WTC11 (cell line): ENCODE data around the gene INPP4A. TPM values are rescaled to one million over a fixed set of nuclear protein-coding genes. Genes with fewer than 3 reads are reported as not detected.

Experiments used
- ATAC-seq: fragments of 200-7000 bp; cut with Tn5 transposase; 2 replicates; pipeline ENCODE4 v1.10.0; 2021; ENCODE audit warnings: mild to moderate bottlenecking, moderate library complexity
- CTCF ChIA-PET: fragments of 300-600 bp; sonication (Branson Sonifier 250); formaldehyde crosslinking; loops from one replicate; lab custom pipeline; 2021; ENCODE audit warnings: antibody characterized with exemption; lab: Charles Lee
- POLR2A ChIA-PET: fragments of 350-600 bp; sonication (Branson Sonifier 250); formaldehyde crosslinking; loops from one replicate; lab custom pipeline; 2021; ENCODE audit warnings: antibody characterized with exemption; lab: Charles Lee
- DNase-seq: peaks from one replicate; pipeline ENCODE4 v3.0.0; 2021; ENCODE audit warnings: low spot score
- H3K27ac Mint-ChIP-seq: 2 replicates; pipeline ENCODE4 v1.8.0; 2021; ENCODE audit warnings: mixed read lengths
- H3K27me3 Mint-ChIP-seq: 2 replicates; pipeline ENCODE4 v1.8.0; 2021; ENCODE audit warnings: low read depth, mild to moderate bottlenecking, moderate library complexity, mixed read lengths
- H3K36me3 Mint-ChIP-seq: 2 replicates; pipeline ENCODE4 v1.8.0; 2021; ENCODE audit warnings: mixed read lengths
- H3K4me1 Mint-ChIP-seq: 2 replicates; pipeline ENCODE4 v1.8.0; 2022; ENCODE audit warnings: mixed read lengths
- H3K4me3 Mint-ChIP-seq: 2 replicates; pipeline ENCODE4 v1.8.0; 2021; ENCODE audit warnings: mild to moderate bottlenecking, moderate library complexity, mixed read lengths
- H3K9me3 Mint-ChIP-seq: 2 replicates; pipeline ENCODE4 v1.8.0; 2021; ENCODE audit warnings: mixed read lengths
- AFF4 ChIP-seq: sonication (generic); formaldehyde crosslinking; IDR thresholded peaks from 2 replicates; pipeline ENCODE4 v1.8.1; 2023; ENCODE audit warnings: mild to moderate bottlenecking, missing genetic modification reagents, borderline replicate concordance
- ATF6 ChIP-seq: sonication (generic); formaldehyde crosslinking; IDR thresholded peaks from 2 replicates; pipeline ENCODE4 v1.8.1; 2023; ENCODE audit warnings: mild to moderate bottlenecking, missing genetic modification reagents
- CREB1 ChIP-seq: sonication (generic); formaldehyde crosslinking; IDR thresholded peaks from 2 replicates; pipeline ENCODE4 v1.8.0; 2023; ENCODE audit warnings: mild to moderate bottlenecking, missing genetic modification reagents
- CREM ChIP-seq: sonication (generic); formaldehyde crosslinking; IDR thresholded peaks from 2 replicates; pipeline ENCODE4 v1.8.1; 2022; ENCODE audit warnings: mild to moderate bottlenecking, missing genetic modification reagents, moderate library complexity
- ESRRA ChIP-seq: sonication (generic); formaldehyde crosslinking; IDR thresholded peaks from 2 replicates; pipeline ENCODE4 v1.8.1; 2022; ENCODE audit warnings: mild to moderate bottlenecking, missing genetic modification reagents, borderline replicate concordance
- GRHL2 ChIP-seq: fragments of 250-450 bp; sonication (Bioruptor Pico); IDR thresholded peaks from 2 replicates; pipeline ENCODE4 v1.8.0; 2022; ENCODE audit warnings: mild to moderate bottlenecking, moderate library complexity; ENCODE audit not compliant: insufficient replicate concordance, severe bottlenecking
- HMGXB4 ChIP-seq: sonication (generic); formaldehyde crosslinking; IDR thresholded peaks from 2 replicates; pipeline ENCODE4 v1.8.1; 2023; ENCODE audit warnings: mild to moderate bottlenecking, moderate library complexity, missing genetic modification reagents
- IRF2 ChIP-seq: sonication (generic); formaldehyde crosslinking; IDR thresholded peaks from 2 replicates; pipeline ENCODE4 v1.8.0; 2022; ENCODE audit warnings: low read depth, missing genetic modification reagents, borderline replicate concordance
- JUN ChIP-seq: sonication (generic); formaldehyde crosslinking; IDR thresholded peaks from 2 replicates; pipeline ENCODE4 v1.8.0; 2023; ENCODE audit warnings: mild to moderate bottlenecking, missing genetic modification reagents
- KAT7 ChIP-seq: sonication (generic); formaldehyde crosslinking; IDR thresholded peaks from 2 replicates; pipeline ENCODE4 v1.8.1; 2023; ENCODE audit warnings: missing genetic modification reagents, mild to moderate bottlenecking, borderline replicate concordance
- MYBL2 ChIP-seq: sonication (generic); formaldehyde crosslinking; IDR thresholded peaks from 2 replicates; pipeline ENCODE4 v1.8.1; 2023; ENCODE audit warnings: mild to moderate bottlenecking, moderate library complexity, missing genetic modification reagents
- NFATC4 ChIP-seq: fragments of 250-450 bp; sonication (Bioruptor Pico); IDR thresholded peaks from 2 replicates; pipeline ENCODE4 v1.9.0; 2021; ENCODE audit warnings: mild to moderate bottlenecking
- NR1H2 ChIP-seq: sonication (generic); formaldehyde crosslinking; IDR thresholded peaks from 2 replicates; pipeline ENCODE4 v1.9.0; 2021; ENCODE audit warnings: mild to moderate bottlenecking, moderate library complexity, missing genetic modification reagents
- NR3C1 ChIP-seq: sonication (generic); formaldehyde crosslinking; conservative IDR thresholded peaks from 2 replicates; pipeline ENCODE4 v1.8.1; 2023; ENCODE audit warnings: low read depth, mild to moderate bottlenecking, missing genetic modification reagents
- OVOL2 ChIP-seq: fragments of 250-450 bp; sonication (Bioruptor Pico); IDR thresholded peaks from 2 replicates; pipeline ENCODE4 v1.9.0; 2021; ENCODE audit warnings: mild to moderate bottlenecking, borderline replicate concordance
- PRDM15 ChIP-seq: sonication (generic); formaldehyde crosslinking; IDR thresholded peaks from 2 replicates; pipeline ENCODE4 v1.8.0; 2022; ENCODE audit warnings: missing genetic modification reagents
- RELA ChIP-seq: sonication (generic); formaldehyde crosslinking; IDR thresholded peaks from 2 replicates; pipeline ENCODE4 v1.8.1; 2022; ENCODE audit warnings: missing genetic modification reagents, mild to moderate bottlenecking, borderline replicate concordance
- RORB ChIP-seq: fragments of 250-450 bp; sonication (Bioruptor Pico); IDR thresholded peaks from 2 replicates; pipeline ENCODE4 v1.9.0; 2021; ENCODE audit warnings: mild to moderate bottlenecking
- USF1 ChIP-seq: sonication (generic); formaldehyde crosslinking; IDR thresholded peaks from 2 replicates; pipeline ENCODE4 v1.8.0; 2022; ENCODE audit warnings: mild to moderate bottlenecking, missing genetic modification reagents
- ZBTB43 ChIP-seq: sonication (generic); formaldehyde crosslinking; IDR thresholded peaks from 2 replicates; pipeline ENCODE4 v1.8.1; 2023; ENCODE audit warnings: mild to moderate bottlenecking, missing genetic modification reagents
- ZMAT4 ChIP-seq: fragments of 250-450 bp; sonication (Bioruptor Pico); IDR thresholded peaks from 2 replicates; pipeline ENCODE4 v1.9.0; 2021; ENCODE audit warnings: mild to moderate bottlenecking
- ZNF396 ChIP-seq: fragments of 250-450 bp; sonication (Bioruptor Pico); IDR thresholded peaks from 2 replicates; pipeline ENCODE4 v1.8.0; 2021; ENCODE audit warnings: mild to moderate bottlenecking, moderate library complexity, borderline replicate concordance
- total RNA-seq: library from RNA; stranded (reverse); gene quantifications from 3 replicates; pipeline ENCODE4 v1.2.3, GENCODE V29; 2021

The INPP4A gene
- total RNA-seq, 1 experiment from 2014 or later = 38.3 TPM

GRCh38 chr2:98586551-98587140, 142.0 kb downstream of the INPP4A start:
- Mint-ChIP-seq H3K9me3 (no peaks in the 10 kb centered on the region), H3K36me3 (peaks cover 9% of the 10 kb centered on the region; the same call in 1 of the 2 replicates), H3K27ac (no peak overlapping the region), H3K27me3 (no peaks in the 10 kb centered on the region)
- no peak for ATAC-seq
- CTCF ChIA-PET = interaction anchor here (1.1 to 1.8 kb wide), 3 partner anchors 15 to 99 kb away, joined by 3 to 5 read pairs (median 5); no protein-coding TSS in a partner anchor
- no peak for DNase-seq
- TF ChIP-seq NFATC4 (CRISPR knock-in tag) (no peak), USF1 (CRISPR knock-in tag) (no peak), NR3C1 (no peak), ZBTB43 (CRISPR knock-in tag) (no peak), ESRRA (no peak), NR1H2 (CRISPR knock-in tag) (no peak), RORB (CRISPR knock-in tag) (no peak), ZMAT4 (no peak), KAT7 (CRISPR knock-in tag) (no peak), OVOL2 (CRISPR knock-in tag) (no peak), PRDM15 (CRISPR knock-in tag) (no peak), CREM (CRISPR knock-in tag) (no peak), GRHL2 (CRISPR knock-in tag) (no peak), JUN (CRISPR knock-in tag) (no peak), ZNF396 (no peak)
- TF ChIP-seq, all 79 proteins: peak for 0
- POLR2A ChIA-PET = no interaction called here
- no peak overlapping the region for H3K4me3 Mint-ChIP-seq
- H3K4me1 Mint-ChIP-seq = no peaks in the 10 kb centered on the region

- POLR2A ChIA-PET = no interaction called here
- H3K36me3 Mint-ChIP-seq = peaks cover 6% of the 10 kb centered on the region
- no peak for TF ChIP-seq AFF4
- no peak for TF ChIP-seq IRF2 (CRISPR knock-in tag)
- no peak for TF ChIP-seq RELA (CRISPR knock-in tag)
- TF ChIP-seq HMGXB4 (CRISPR knock-in tag) = no peak
- TF ChIP-seq CREB1 (CRISPR knock-in tag) = no peak
- TF ChIP-seq MYBL2 = no peak
- no peak for TF ChIP-seq ATF6 (CRISPR knock-in tag)
Observed at GRCh38 chr2:98588880-98589431, 144.3 kb downstream of the INPP4A start.

More at GRCh38 chr2:98588880-98589431, 144.3 kb downstream of the INPP4A start:
- no peaks in the 10 kb centered on the region for H3K27me3 Mint-ChIP-seq
- no peaks in the 10 kb centered on the region for H3K4me1 Mint-ChIP-seq
- peaks cover 6% of the 10 kb centered on the region for H3K9me3 Mint-ChIP-seq
- no peak overlapping the region for H3K4me3 Mint-ChIP-seq
- ATAC-seq (no peak), DNase-seq (no peak)
- no peak overlapping the region for H3K27ac Mint-ChIP-seq
- CTCF ChIA-PET = interaction anchor here (1.8 kb wide), 1 partner anchor 12 kb away, joined by 8 read pairs; no protein-coding TSS in a partner anchor
